Endodermal cell (in vitro differentiated cells): ENCODE results near the gene ZNF229. TPM values are rescaled to one million over a fixed set of nuclear protein-coding genes. Genes with fewer than 3 reads are reported as not detected.
"Not testable (repeated sequence)": the region's sequence is repeated elsewhere in the genome, so short reads cannot be mapped to it uniquely, and the experiment has no call there.

ENCODE experiments used
- DNase-seq: peaks from one replicate; pipeline ENCODE4 v3.0.0-alpha.2; 2017
- H3K27ac ChIP-seq: 2 replicates; pipeline ENCODE4 v1.5.1; 2013; ENCODE audit warnings: mild to moderate bottlenecking, low read depth, low read length, moderate library complexity
- H3K27me3 ChIP-seq: 2 replicates; pipeline ENCODE4 v1.6.1; 2013; ENCODE audit warnings: mild to moderate bottlenecking, low read length, moderate library complexity; ENCODE audit not compliant: insufficient read depth, control insufficient read depth, poor library complexity, severe bottlenecking
- H3K36me3 ChIP-seq: 2 replicates; pipeline ENCODE4 v1.7.0; 2013; ENCODE audit warnings: mild to moderate bottlenecking, low read length, moderate library complexity; ENCODE audit not compliant: control insufficient read depth, insufficient read depth
- H3K4me1 ChIP-seq: one replicate; pipeline ENCODE4 v1.7.0; 2013; ENCODE audit warnings: low read length; ENCODE audit not compliant: control insufficient read depth, insufficient read depth
- H3K4me3 ChIP-seq: 2 replicates; pipeline ENCODE4 v1.5.1; 2013; ENCODE audit warnings: mild to moderate bottlenecking, low read length, moderate library complexity
- H3K9ac ChIP-seq: 2 replicates; pipeline ENCODE4 v1.6.1; 2013; ENCODE audit warnings: mild to moderate bottlenecking, low read length, moderate library complexity; ENCODE audit not compliant: poor library complexity, severe bottlenecking; ENCODE audit errors: extremely low read depth
- H3K9me3 ChIP-seq: 2 replicates; pipeline ENCODE4 v1.6.1; 2013; ENCODE audit warnings: mild to moderate bottlenecking, low read length, moderate library complexity; ENCODE audit not compliant: control insufficient read depth
- H3K27ac Mint-ChIP-seq: 2 replicates; pipeline ENCODE4 v1.8.0; 2020; ENCODE audit warnings: mixed read lengths
- H3K27me3 Mint-ChIP-seq: 2 replicates; pipeline ENCODE4 v1.8.0; 2021; ENCODE audit warnings: mild to moderate bottlenecking, mixed read lengths; ENCODE audit not compliant: insufficient read depth
- H3K36me3 Mint-ChIP-seq: 2 replicates; pipeline ENCODE4 v1.8.0; 2020; ENCODE audit warnings: low read depth, mixed read lengths
- H3K4me1 Mint-ChIP-seq: 2 replicates; pipeline ENCODE4 v1.8.0; 2020; ENCODE audit warnings: mixed read lengths
- H3K4me3 Mint-ChIP-seq: 2 replicates; pipeline ENCODE4 v1.8.0; 2020; ENCODE audit warnings: mild to moderate bottlenecking, moderate library complexity, mixed read lengths
- H3K9me3 Mint-ChIP-seq: 2 replicates; pipeline ENCODE4 v1.8.0; 2020; ENCODE audit warnings: mild to moderate bottlenecking, mixed read lengths
- CTCF ChIP-seq: fragments of 200-600 bp; sonication (generic); conservative IDR thresholded peaks from 2 replicates; pipeline ENCODE4 v1.5.0; 2021; ENCODE audit warnings: antibody characterized with exemption, mild to moderate bottlenecking
- WGBS, 2 experiments: methylation state at CpG; one replicate each; pipeline versions ENCODE4 v1.1.5 to v1.1.7; 2013; ENCODE audit warnings: missing lambda C conversion rate in 2 of 2, mixed read lengths in 1 of 2; ENCODE audit not compliant: insufficient coverage in 1 of 2, insufficient read length in 1 of 2; 5-methylcytosine and 5-hydroxymethylcytosine counted together
- total RNA-seq, 2 donors: library from RNA; stranded (reverse); fragmentation: NEBNext Ultra II Directional in 1 of 2; extraction: Animal tissue kit (Norgen Biotek cat#: 25700) in 1 of 2; gene quantifications; 2 replicates in 1 of 2; 3 replicates in 1 of 2; pipeline ENCODE4 v1.2.1, GENCODE V29; 2021

ZNF229 gene
- total RNA-seq, 2 donors from 2014 or later: 3.1 to 12.1 TPM

- Histone ChIP-seq H3K27ac (no peak overlapping the region), H3K9ac (no peak overlapping the region), H3K36me3 (peaks cover 62% of the 10 kb centered on the region), H3K27me3 (no peaks in the 10 kb centered on the region), H3K4me1 (no peaks in the 10 kb centered on the region), H3K9me3 (peaks cover 95% of the 10 kb centered on the region), H3K4me3 (no peak overlapping the region)
- no peak for DNase-seq
- 80 to 86% methylated on average over 1 of the region's 1 CpG for WGBS, 2 experiments
- Mint-ChIP-seq H3K27ac (no peak overlapping the region), H3K36me3 (peaks cover 93% of the 10 kb centered on the region), H3K4me3 (no peak overlapping the region), H3K4me1 (no peaks in the 10 kb centered on the region), H3K9me3 (peaks cover 93% of the 10 kb centered on the region), H3K27me3 (no peaks in the 10 kb centered on the region)
- TF ChIP-seq CTCF: no peak
Observed at GRCh38 chr19:44430956-44431355, 17.3 kb downstream of the ZNF229 start.

GRCh38 chr19:44415553-44415952 is 32.7 kb downstream of the ZNF229 start:
- not testable (repeated sequence) for H3K27ac ChIP-seq, H3K4me3 ChIP-seq, H3K36me3 ChIP-seq, H3K4me3 Mint-ChIP-seq, H3K4me1 Mint-ChIP-seq, H3K4me1 ChIP-seq, H3K27me3 ChIP-seq, H3K9ac ChIP-seq, H3K27ac Mint-ChIP-seq, DNase-seq, H3K27me3 Mint-ChIP-seq, H3K36me3 Mint-ChIP-seq
- H3K9me3 Mint-ChIP-seq: peaks cover 65% of the 10 kb centered on the region
- 79% methylated on average over 2 of the region's 15 CpGs; no CpG with 5 or more reads in 1 of the 2 experiments for WGBS, 2 experiments
- peaks cover 32% of the 10 kb centered on the region for H3K9me3 ChIP-seq

GRCh38 chr19:44401139-44402115 is 46.8 kb downstream of the ZNF229 start, which contains the start of gene ZNF285:
Gene ZNF285, minus strand, starts transcription at chr19:44401608. Its CDS starts 4,395 bp downstream, at chr19:44397213.
- H3K9me3 ChIP-seq: peaks cover 12% of the 10 kb centered on the region
- peak within 1 kb of the TSS; percentile 91 for H3K4me3 ChIP-seq
- Mint-ChIP-seq H3K9me3 (peaks cover 20% of the 10 kb centered on the region), H3K27me3 (peaks cover 16% of the 10 kb centered on the region), H3K4me1 (no peaks in the 10 kb centered on the region), H3K27ac (peak within 1 kb of the TSS; percentile 84), H3K36me3 (peaks cover 10% of the 10 kb centered on the region), H3K4me3 (peak within 1 kb of the TSS; percentile 88)
- H3K9ac ChIP-seq: peak within 1 kb of the TSS; percentile 28
- DNase-seq: peak; percentile 98
- no peak within 1 kb of the TSS for H3K27ac ChIP-seq
- no peaks in the 10 kb centered on the region for H3K4me1 ChIP-seq
- TF ChIP-seq CTCF: no peak
- H3K36me3 ChIP-seq: no peaks in the 10 kb centered on the region
- H3K27me3 ChIP-seq: no peaks in the 10 kb centered on the region
- WGBS, 2 experiments: 10 to 62% methylated on average over 3 to 43 of the region's 43 CpGs

GRCh38 chr19:44389268-44389667 is 59.0 kb downstream of the ZNF229 start:
- not testable (repeated sequence) for H3K4me1 Mint-ChIP-seq, H3K27me3 Mint-ChIP-seq, H3K27ac Mint-ChIP-seq, H3K9me3 Mint-ChIP-seq, H3K9me3 ChIP-seq, H3K4me3 Mint-ChIP-seq, H3K9ac ChIP-seq, H3K27ac ChIP-seq, H3K36me3 ChIP-seq, H3K4me3 ChIP-seq, DNase-seq, H3K27me3 ChIP-seq, H3K4me1 ChIP-seq
- H3K36me3 Mint-ChIP-seq: peaks cover 65% of the 10 kb centered on the region
- 83 to 100% methylated on average over 1 to 3 of the region's 4 CpGs for WGBS, 2 experiments
